ENCODE data around the gene ADAMTS2. TPM values are rescaled to one million over a fixed set of nuclear protein-coding genes. Genes with fewer than 3 reads are reported as not detected.

ADAMTS2 gene
- total RNA-seq, 1 experiment from 2014 or later: 3.9 TPM

GRCh38 chr5:179245031-179245430, 100.2 kb downstream of the ADAMTS2 start:
- intact Hi-C loops (cut with micrococcal nuclease): no loop called here
- CTCF ChIA-PET: no interaction called here

More at GRCh38 chr5:179245031-179245430, 100.2 kb downstream of the ADAMTS2 start:
- Histone ChIP-seq H3K27ac (ENCODE audit: low read depth, low read length) (no peak overlapping the region), H3K4me2 (ENCODE audit: low read length) (no peak overlapping the region), H2AFZ (ENCODE audit: low read depth, low read length, poor library complexity, severe bottlenecking) (no peak overlapping the region), H3K79me2 (ENCODE audit: insufficient read depth, low read length) (no peaks in the 10 kb centered on the region), H4K20me1 (ENCODE audit: insufficient read depth) (no peaks in the 10 kb centered on the region), H3K9me3 (ENCODE audit: control insufficient read depth in 1 of 2, insufficient read depth in 1 of 2, low read depth in 1 of 2, low read length in 2 of 2) (no peaks in the 10 kb centered on the region), H3K4me1 (ENCODE audit: control insufficient read depth in 1 of 2, insufficient read depth in 2 of 2, low read length in 2 of 2) (no peaks in the 10 kb centered on the region), H3K9me2 (ENCODE audit: insufficient read depth) (no peaks in the 10 kb centered on the region), H3K27me3 (ENCODE audit: insufficient read depth, low read length) (0 out of 2 replicates have a peak, but pooled peaks cover 4% of the 10 kb centered on the region), H3K4me3 (replicated peaks in 1 of 2; ENCODE audit: low read depth in 1 of 2, low read length in 2 of 2) (no peak overlapping the region), H3K9ac (ENCODE audit: low read length) (no peak overlapping the region), H3K36me3 (ENCODE audit: control insufficient read depth in 1 of 2, insufficient read depth in 2 of 2, low read length in 2 of 2) (no peaks in the 10 kb centered on the region)
- no peak for DNase-seq (ENCODE audit: low read depth, low spot score)
- ATAC-seq: no peak
- BruUV-seq (replicated peaks): no TSS peak
- ChIA-PET POLR2A (no interaction called here), RAD21 (ENCODE audit: low non-redundant PET in 1 of 2, low total read pairs in 2 of 2, uncharacterized antibody in 2 of 2, unreplicated experiment in 2 of 2) (no interaction called here)
- TF ChIP-seq TCF7L2 (IDR thresholded peaks at IDR 0.05; ENCODE audit: borderline replicate concordance, extremely low read depth, insufficient read depth, insufficient read length): no peak
- no peak for TF ChIP-seq REST (IDR thresholded peaks at IDR 0.05; ENCODE audit: low read depth)
- TF ChIP-seq EZH2phosphoT487 (IDR thresholded peaks at IDR 0.05; ENCODE audit: borderline replicate concordance): no peak

All from HCT116 (cell line).